Umbilical cord (tissue), 2 donors: ENCODE results near the gene SIT1. TPM values are rescaled to one million over a fixed set of nuclear protein-coding genes. Genes with fewer than 3 reads are reported as not detected.
"Not testable (repeated sequence)": the region's sequence is repeated elsewhere in the genome, so short reads cannot be mapped to it uniquely, and the experiment has no call there.

Source experiments
- DNase-seq: peaks from one replicate; pipeline ENCODE4 v3.0.0-alpha.2; 2015; ENCODE audit warnings: low spot score
- total RNA-seq: library from RNA; depleted of rRNA; stranded (reverse); fragments of >200 nt; gene quantifications from one replicate; pipeline ENCODE4 v1.2.3, GENCODE V29; 2014; ENCODE audit warnings: low replicate concordance; ENCODE audit not compliant: insufficient read depth

Gene SIT1
- total RNA-seq, 1 donor from 2014 or later = not detected

- DNase-seq = peak; percentile 51
Observed at GRCh38 chr9:35660966-35661415, 10.3 kb upstream of the SIT1 start.

- DNase-seq = peak; percentile 34
Observed at GRCh38 chr9:35659340-35659739, 8.6 kb upstream of the SIT1 start.

DNA sequence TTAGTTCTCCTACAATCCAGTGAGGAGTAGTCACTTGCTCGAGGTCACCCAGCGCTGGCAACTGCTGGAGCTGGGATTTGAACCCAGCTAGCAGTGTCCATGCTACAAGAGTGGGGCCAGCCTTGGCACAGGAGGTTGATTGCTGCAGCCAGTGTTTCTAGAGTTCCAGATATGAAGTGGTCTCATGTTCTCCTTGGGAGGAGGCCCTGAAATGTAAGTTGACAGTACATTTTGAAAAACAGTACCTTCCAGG, 8.2 kb upstream of the SIT1 start:
- DNase-seq = peak; percentile 37

- peak; percentile 95 for DNase-seq
Observed at GRCh38 chr9:35658137-35658967, 7.6 kb upstream of the SIT1 start, which contains the start of gene CCDC107. TSS of gene CCDC107 (plus strand) at chr9:35658292. CDS start at chr9:35658380, 88 bp downstream.

GRCh38 chr9:35657546-35658136, 6.9 kb upstream of the SIT1 start, which contains the start of gene RMRP:
TSS of gene RMRP (minus strand) at chr9:35658019.
- peak; percentile 100 for DNase-seq

- DNase-seq = peak; percentile 70
Observed at GRCh38 chr9:35656831-35657545, 6.3 kb upstream of the SIT1 start.

- DNase-seq = no peak
Observed at GRCh38 chr9:35656348-35656747, 5.6 kb upstream of the SIT1 start.

DNA sequence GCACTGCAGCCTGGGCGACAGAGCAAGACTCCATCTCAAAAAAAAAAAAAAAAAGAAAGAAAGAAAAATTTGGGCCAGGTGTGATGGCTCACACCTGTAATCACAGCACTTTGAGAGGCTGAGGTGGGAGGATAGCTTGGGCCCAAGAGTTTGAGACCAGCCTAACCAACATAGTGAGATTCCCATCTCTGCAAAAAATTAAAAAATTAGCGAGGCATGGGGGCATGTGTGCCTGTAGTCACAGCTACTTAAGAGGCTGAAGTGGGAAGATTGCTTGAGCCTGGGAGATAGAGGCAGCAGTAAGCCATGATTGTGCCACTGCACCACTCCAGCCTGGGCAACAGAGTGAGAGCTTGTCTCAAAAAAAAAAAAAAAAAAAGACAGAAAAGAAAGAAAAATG, 2.9 kb upstream of the SIT1 start:
- DNase-seq = no peak

DNA sequence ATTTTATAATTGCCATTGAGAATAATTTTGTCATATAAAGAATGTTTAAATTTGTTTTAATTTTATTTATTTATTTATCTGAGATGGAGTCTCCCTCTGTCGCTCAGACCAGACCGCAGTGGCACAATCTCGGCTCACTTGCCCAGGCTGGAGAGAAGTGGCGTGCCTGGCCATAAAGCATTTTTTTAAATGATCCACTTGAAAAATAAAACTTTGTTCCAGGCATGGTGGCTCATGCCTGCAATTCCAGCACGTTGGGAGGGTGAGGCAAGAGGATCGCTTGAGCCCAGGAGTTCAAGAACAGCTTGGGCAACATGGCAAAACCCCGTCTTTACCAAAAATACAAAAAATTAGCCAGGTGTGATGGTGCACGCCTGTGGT, 2.1 kb upstream of the SIT1 start:
- DNase-seq = no peak

- DNase-seq = no peak
Observed at GRCh38 chr9:35651956-35652828, 1.5 kb upstream of the SIT1 start.

- no peak for DNase-seq
Observed at GRCh38 chr9:35649431-35650340, 1.0 kb downstream of the SIT1 start.

DNA sequence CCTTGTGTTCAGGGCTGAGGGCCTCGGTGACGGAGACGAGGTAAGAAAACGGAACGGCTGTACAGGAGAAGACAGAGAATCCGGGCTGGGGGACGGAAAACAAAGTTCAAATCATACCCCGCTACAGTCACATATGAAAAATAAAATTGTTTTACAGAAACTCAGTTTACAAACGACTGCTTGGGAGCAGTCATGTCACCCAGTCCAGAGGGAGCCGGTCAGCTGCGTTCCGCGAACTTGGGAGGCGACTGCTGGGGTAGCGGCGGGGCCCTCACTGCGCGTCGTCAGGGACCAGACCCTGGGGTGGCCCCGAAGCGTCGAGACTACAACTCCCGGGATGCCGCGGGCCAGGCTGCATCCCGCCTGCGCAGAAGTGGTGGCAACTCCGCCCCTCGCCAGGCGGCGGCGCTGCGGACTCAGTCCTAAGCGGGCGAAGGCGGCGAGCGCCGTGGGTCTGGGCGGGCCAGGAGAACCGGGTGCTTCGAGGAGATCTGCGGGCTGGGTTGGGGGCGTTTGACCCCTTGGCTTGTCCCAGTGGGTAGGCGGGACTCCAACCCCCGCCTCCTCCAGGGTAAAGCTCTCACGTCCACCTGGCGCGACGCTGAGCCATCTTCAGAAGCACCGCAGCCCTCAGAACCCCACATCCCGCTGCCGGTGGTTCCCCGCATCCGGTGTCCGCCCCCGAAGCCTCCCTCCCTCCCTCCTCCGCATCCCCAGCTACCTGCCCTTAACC, 4.0 kb downstream of the SIT1 start:
- DNase-seq = peak; percentile 96

DNA sequence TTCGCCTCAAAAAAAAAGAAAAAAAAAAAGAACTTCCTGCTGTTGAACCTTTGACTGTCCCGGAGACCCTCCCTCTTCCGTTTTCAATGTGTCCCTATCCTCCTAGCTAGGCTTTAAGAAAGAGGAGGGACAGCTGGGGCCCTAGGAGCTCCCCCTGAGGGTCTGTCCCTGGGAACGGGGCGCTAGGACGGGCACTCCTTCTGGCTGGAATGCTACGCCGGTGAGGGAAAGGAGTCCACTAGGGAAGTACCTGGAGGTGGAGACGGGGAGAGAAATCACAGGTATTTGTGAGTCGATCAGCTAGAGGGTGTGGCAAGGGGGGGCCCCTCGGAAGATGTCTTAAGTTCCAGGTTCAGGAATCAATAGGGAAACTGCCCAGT, 4.6 kb downstream of the SIT1 start:
- DNase-seq = no peak

DNA sequence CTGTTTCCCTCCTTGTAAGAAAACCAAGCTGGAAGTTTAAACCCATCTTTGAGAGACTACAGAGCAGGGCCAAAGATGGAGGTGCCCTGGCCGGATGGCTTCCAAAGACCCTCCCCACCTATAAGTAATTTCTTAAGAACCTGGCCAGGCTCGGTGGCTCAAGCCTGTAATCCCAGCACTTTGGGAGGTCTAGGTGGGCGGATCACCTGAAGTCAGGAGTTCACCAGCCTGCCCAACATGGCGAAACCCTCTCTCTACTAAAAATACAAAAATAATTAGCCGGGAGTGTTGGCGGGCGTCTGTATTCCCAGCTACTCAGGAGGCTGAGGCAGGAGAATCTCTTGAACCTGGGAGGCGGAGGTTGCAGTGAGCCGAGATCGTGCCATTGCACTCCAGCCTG, 5.0 kb downstream of the SIT1 start:
- DNase-seq = not testable (repeated sequence)

DNA sequence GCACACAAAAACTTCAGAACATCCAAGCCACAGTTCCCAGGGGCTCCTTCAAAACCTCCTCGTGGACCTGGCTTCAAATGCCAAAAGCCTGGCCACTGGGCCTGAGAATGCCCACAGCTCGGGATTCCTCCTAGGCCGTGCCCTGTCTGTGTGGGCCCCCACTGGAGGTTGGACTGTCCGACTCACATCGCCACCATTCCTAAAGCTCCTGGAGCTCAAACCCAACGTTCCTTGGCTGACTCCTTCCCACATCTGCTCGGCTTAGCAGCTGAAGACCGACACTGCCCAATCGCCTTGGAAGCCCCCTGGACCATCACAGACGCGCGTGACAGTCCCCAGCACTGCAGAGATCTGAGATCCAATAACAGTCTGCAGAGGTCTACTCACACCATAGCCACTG, 7.7 kb downstream of the SIT1 start:
- DNase-seq = no peak

DNA sequence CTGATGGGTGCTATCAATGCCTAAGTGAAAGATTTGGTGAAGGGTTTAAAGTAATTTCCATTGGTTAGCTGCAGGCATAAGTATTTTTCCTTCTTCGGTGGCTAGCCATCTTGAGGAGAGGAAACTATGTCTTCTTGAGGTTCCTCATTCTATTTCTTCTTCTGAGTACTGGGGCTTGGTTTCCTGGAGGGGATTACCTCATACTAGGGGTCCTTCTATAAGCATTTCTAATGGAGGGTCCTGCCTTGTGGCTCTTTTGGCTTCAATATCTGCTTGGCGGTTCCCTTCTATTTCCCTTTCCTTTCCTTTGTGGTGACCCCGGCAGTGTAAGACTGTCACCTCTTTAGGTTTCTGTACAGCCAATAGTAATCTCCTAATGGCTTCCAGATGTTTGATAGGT, 9.3 kb downstream of the SIT1 start:
- DNase-seq = not testable (repeated sequence)

- not testable (repeated sequence) for DNase-seq
Observed at GRCh38 chr9:35640431-35640830, 10.3 kb downstream of the SIT1 start.

DNA sequence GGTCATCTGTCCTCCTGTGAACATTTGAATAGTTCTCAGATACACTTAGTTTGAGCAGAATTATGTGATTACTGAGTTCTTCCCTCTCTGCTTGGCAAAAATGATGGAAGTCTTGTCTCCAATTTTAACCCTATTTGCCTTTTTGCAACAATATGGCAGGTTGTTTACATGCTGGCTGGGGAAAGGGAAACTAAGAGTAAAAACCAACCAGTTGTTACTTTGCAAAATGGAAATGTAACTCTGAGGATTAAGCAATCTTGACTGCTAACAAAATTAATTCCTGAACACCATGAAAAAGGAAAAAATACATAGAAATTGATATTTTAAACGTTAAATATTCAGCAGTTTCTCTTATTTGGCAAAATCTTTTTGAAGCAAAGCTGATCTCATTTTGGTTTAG, 11.1 kb downstream of the SIT1 start:
- DNase-seq = no peak

- not testable (repeated sequence) for DNase-seq
Observed at GRCh38 chr9:35639225-35639624, 11.5 kb downstream of the SIT1 start.

DNA sequence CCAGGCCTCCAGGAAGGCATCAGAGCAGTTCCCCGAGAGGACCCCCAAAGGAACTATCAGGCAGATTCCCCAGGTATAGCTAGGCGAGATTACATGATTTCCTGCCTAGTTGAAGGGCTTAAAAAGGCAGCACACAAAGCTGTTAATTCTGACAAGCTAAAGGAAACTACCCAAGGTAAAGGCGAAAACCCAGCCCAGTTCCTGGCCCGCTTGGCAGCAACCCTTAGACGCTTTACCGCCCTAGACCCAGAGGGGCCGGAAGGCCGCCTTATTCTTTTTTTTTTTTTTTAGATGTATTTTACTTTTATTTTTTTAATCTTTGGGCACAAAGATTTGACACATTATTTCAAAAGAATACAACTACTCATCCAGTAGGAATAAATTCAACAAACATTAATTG, 12.0 kb downstream of the SIT1 start:
- not testable (repeated sequence) for DNase-seq
